NCI-H1048 (cell line): Measurements from ENCODE around the gene HIVEP3.

ENCODE experiments used
- DNase-seq: peaks from one replicate; lab custom pipeline; 2025; lab: John Stamatoyannopoulos, UW

HIVEP3 gene

DNA sequence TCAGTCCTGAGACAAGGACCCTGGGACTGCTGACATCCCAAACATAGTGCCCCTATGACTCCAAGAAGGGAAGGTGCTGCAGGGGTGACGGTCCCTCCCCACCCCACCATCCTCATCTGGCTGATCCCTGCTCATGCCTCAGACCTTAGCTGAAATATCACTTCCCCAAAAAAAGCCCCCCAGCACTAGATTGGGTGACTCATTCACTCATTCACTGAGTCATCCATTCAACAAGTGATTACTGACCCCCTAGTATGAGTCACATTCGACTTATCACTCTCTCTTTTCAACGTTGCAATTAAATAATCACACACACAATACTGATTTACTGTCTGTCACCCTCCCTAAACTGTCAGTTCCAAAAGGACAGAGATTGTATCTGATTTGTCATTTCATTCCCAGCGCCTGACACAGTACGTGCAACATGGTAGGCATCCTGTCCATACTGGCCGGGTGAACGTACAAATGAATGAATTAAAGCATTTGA, 48.6 kb downstream of the HIVEP3 start:
- no peak for DNase-seq

GRCh38 chr1:41868241-41868998, 50.3 kb downstream of the HIVEP3 start:
- no peak for DNase-seq

- DNase-seq = no peak
Observed at GRCh38 chr1:41866285-41866684, 52.4 kb downstream of the HIVEP3 start.

GRCh38 chr1:41864471-41865040, 54.2 kb downstream of the HIVEP3 start:
- no peak for DNase-seq

DNA sequence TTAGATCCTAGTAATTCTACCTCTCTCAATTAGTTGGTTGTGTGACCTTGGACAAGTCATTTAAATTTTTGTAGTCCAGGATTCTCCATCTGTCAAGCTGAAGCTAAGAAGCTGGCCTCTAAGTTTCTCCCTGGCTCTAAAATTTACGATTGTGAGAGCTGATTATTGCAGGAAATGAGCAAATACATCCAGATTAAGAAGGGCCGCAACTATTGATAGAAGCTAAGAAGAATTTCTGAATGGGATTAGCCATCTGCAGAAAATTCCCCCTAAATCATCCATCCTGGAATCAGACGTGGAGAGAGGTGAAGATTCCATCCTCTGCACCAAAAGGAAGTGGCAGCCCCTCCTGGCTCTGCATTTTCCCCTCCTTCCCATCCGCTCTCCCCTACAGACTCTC, 55.0 kb downstream of the HIVEP3 start:
- DNase-seq = no peak

DNA sequence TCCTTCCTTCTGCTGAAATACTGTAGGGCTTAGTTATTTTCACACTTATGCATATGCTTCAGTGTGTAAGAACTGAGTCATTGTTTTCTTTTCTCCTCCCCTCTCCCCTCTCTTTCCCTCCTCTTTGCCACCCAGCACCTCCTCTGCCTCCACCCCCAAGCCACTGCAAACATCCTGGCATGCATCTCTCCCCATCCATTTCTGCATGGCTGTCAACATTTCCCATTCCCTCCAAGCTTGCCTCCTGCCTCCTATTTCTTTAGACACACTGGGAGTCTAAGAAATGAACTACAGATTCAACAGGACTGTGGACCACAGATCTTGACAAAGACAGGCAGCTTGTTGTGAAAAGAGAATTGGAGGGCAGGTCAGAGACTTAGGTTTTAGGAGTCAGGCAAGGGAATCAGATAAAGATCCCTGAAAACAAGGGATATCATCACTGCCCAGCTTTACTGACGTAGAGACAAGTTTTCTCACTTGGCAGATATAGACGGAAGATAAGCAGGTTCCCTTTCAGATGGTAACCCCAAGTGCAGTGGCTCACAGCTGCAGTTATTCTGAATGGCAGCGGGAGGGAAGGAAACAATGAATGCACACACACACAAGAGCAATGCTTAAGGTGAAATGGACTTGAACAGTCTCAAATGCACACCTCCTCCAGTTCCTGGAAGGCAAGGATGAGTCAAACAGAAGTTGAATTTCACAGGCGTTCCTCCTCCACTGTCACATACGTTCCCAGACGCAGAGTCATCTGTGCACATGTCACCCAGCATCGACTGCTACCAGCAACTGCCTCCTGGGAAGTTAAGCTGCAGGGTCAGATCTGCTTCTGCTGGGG, 56.1 kb downstream of the HIVEP3 start:
- no peak for DNase-seq

- DNase-seq = no peak
Observed at GRCh38 chr1:41861535-41862383, 57.0 kb downstream of the HIVEP3 start.

GRCh38 chr1:41860771-41861170, 58.0 kb downstream of the HIVEP3 start:
- no peak for DNase-seq

GRCh38 chr1:41860214-41860613, 58.5 kb downstream of the HIVEP3 start:
- DNase-seq = peak; percentile 50

- no peak for DNase-seq
Observed at GRCh38 chr1:41859686-41860085, 59.0 kb downstream of the HIVEP3 start.

GRCh38 chr1:41856944-41857285, 61.8 kb downstream of the HIVEP3 start:
- DNase-seq = no peak

DNA sequence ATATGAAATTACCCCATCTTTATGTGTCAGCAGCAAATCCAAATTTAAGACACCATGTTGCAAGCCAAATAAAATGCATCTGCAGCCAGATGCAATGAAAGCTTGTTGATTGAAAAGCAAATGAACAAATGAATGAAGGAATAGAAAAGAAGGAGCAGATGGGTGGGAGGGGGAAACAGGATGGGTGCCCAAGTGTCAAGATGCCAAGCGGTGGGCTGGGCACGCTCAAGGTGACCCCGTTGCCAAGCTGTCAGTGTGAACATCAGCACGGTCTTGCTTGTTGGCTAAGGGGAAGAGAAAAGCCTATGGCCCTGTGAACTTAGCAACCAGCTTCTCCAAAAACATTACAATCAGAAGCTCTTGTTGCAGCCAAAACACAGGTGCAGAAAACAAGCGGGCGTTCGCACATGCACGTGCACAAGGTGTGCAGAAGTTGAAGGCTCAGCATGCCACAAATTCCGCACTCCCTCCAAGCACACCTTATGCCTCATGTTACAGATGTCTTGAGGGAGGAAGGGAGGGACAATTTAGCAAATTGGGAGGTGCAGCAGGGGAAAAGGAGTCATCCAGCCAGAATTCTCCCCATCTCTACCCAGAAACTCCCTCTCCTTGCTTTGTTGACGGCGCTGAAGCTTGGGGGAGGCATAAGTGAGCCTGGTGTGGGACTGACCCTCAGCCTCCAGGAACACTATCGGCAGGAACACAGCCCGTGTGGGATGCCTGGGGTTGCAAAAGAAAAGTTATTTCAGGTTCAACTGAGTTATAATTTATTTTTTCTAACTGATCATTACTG, 62.4 kb downstream of the HIVEP3 start:
- no peak for DNase-seq

DNA sequence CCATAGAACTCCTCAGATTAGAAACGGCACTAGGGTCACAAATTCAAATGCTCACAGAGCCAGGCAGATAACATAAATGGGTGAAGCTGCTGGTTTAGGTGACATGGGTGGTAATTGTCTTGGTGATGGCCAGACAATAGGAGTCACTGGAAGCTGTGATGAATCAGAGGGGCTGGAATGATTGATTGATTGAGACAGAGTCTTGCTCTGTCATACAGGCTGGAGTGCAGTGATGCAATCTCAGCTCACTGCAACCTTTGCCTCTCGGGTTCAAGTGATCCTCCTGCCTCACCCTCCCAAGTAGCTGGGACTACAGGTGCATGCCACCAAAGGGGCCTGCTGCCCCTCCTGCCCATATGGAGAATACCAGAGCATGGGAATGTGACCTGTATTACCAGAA, 63.0 kb downstream of the HIVEP3 start:
- DNase-seq = no peak

- no peak for DNase-seq
Observed at GRCh38 chr1:41853907-41854306, 64.8 kb downstream of the HIVEP3 start.

GRCh38 chr1:41852091-41852490, 66.6 kb downstream of the HIVEP3 start:
- DNase-seq = no peak

GRCh38 chr1:41851589-41851988, 67.1 kb downstream of the HIVEP3 start:
- no peak for DNase-seq

- DNase-seq = no peak
Observed at GRCh38 chr1:41850029-41850428, 68.7 kb downstream of the HIVEP3 start.

GRCh38 chr1:41849211-41849759, 69.4 kb downstream of the HIVEP3 start:
- no peak for DNase-seq

- no peak for DNase-seq
Observed at GRCh38 chr1:41848216-41848952, 70.3 kb downstream of the HIVEP3 start.

DNA sequence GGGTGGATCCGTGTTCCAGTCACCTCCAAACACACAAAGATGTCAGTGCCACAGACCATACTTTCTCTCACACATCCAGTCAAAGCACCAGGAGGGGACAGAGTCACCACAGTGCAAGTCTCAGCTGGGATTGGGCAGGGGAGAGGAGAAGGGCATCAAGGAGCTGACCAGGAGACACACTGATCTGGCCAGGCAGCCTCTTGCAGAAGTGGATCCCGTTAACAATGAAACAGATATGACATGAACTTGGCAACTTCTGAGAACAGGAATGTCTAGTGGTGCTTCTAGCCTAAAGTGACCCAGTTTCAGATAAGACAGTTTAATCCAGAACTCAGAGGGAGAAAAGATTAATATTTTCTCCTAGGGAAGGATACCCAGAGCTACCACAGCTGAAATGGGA, 71.0 kb downstream of the HIVEP3 start:
- no peak for DNase-seq
